Peyer's patch (tissue), 4 donors: Measurements from ENCODE around the gene DESI2.

Experiments used
- POLR2A ChIP-seq, 2 donors: fragments of 450-650 bp; IDR thresholded peaks; one replicate each; pipeline ENCODE4 v1.5.1; 2017; ENCODE audit warnings: antibody characterized with exemption in 2 of 2, mild to moderate bottlenecking in 2 of 2, moderate library complexity in 2 of 2
- TF ChIP-seq, protein P1 (sequence below), 6 experiments: fragments of 450-650 bp in 4 of 6; fragments of 200-600 bp in 2 of 6; sonication (generic) in 1 of 6; IDR thresholded peaks; one replicate each; pipeline ENCODE4 v1.5.1; 2017 to 2019; ENCODE audit warnings: antibody characterized with exemption in 6 of 6, mild to moderate bottlenecking in 3 of 6, moderate library complexity in 1 of 6

DNA sequence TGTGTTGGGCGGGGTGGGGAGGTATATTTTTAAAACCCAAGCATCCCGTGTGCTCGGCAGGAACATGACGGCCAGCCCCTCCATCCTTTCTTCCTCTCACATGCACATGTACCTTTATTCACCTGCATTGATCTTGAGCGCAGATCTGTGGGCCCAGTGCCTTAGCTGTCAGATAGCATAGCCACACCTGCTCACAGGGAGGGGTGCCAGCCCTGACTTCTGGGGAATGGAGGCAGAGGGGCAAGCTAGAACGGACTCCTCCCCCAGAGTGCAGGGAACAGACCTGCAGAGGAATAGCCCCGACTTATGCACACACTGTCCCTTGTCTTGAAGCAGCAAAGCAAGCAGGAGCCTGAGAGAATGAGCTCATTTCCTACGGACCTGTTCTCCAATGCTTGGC, 56.1 kb downstream of the DESI2 start:
- no peak for TF ChIP-seq POLR2A (IDR thresholded peaks at IDR 0.05)
- TF ChIP-seq, protein P1, sequence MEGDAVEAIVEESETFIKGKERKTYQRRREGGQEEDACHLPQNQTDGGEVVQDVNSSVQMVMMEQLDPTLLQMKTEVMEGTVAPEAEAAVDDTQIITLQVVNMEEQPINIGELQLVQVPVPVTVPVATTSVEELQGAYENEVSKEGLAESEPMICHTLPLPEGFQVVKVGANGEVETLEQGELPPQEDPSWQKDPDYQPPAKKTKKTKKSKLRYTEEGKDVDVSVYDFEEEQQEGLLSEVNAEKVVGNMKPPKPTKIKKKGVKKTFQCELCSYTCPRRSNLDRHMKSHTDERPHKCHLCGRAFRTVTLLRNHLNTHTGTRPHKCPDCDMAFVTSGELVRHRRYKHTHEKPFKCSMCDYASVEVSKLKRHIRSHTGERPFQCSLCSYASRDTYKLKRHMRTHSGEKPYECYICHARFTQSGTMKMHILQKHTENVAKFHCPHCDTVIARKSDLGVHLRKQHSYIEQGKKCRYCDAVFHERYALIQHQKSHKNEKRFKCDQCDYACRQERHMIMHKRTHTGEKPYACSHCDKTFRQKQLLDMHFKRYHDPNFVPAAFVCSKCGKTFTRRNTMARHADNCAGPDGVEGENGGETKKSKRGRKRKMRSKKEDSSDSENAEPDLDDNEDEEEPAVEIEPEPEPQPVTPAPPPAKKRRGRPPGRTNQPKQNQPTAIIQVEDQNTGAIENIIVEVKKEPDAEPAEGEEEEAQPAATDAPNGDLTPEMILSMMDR (IDR thresholded peaks at IDR 0.05): no peak
